Parathyroid adenoma (tissue), 2 donors: Measurements from ENCODE around the gene RHPN2.
"Not testable (repeated sequence)": the region's sequence is repeated elsewhere in the genome, so short reads cannot be mapped to it uniquely, and the experiment has no call there.

Source experiments
- H2AFZ ChIP-seq: fragments of 300-600 bp; sonication (generic); one replicate; pipeline ENCODE4 v1.7.0; 2017; ENCODE audit warnings: antibody characterized with exemption, mild to moderate bottlenecking
- H3K27ac ChIP-seq: fragments of 300-600 bp; sonication (generic); one replicate; pipeline ENCODE4 v1.7.0; 2017
- H3K27me3 ChIP-seq: fragments of 300-600 bp; sonication (generic); one replicate; pipeline ENCODE4 v1.7.0; 2017; ENCODE audit warnings: low read length; ENCODE audit not compliant: control insufficient read depth, insufficient read depth
- H3K36me3 ChIP-seq: fragments of 300-600 bp; sonication (generic); one replicate; pipeline ENCODE4 v1.7.0; 2017; ENCODE audit warnings: low read length; ENCODE audit not compliant: control insufficient read depth, insufficient read depth
- H3K4me1 ChIP-seq: fragments of 300-600 bp; sonication (generic); one replicate; pipeline ENCODE4 v1.7.0; 2017; ENCODE audit warnings: control low read depth
- H3K4me2 ChIP-seq: fragments of 300-600 bp; sonication (generic); one replicate; pipeline ENCODE4 v1.7.0; 2017; ENCODE audit warnings: low read length
- H3K4me3 ChIP-seq: fragments of 300-600 bp; sonication (generic); one replicate; pipeline ENCODE4 v1.7.0; 2017; ENCODE audit warnings: low read depth, low read length
- H3K79me2 ChIP-seq: fragments of 300-600 bp; sonication (generic); one replicate; pipeline ENCODE4 v1.7.0; 2017; ENCODE audit warnings: control low read depth
- H3K9ac ChIP-seq: fragments of 300-600 bp; sonication (generic); one replicate; pipeline ENCODE4 v1.7.0; 2017; ENCODE audit warnings: mild to moderate bottlenecking
- H3K9me3 ChIP-seq: fragments of 300-600 bp; sonication (generic); one replicate; pipeline ENCODE4 v1.7.0; 2017; ENCODE audit warnings: low read length; ENCODE audit not compliant: control insufficient read depth
- TF ChIP-seq, protein P1 (sequence below): fragments of 300-600 bp; sonication (generic); IDR thresholded peaks from one replicate; pipeline ENCODE4 v1.7.0; 2017; ENCODE audit warnings: antibody characterized with exemption, mild to moderate bottlenecking
- donor health status: primary hyperparathyroidism.

Gene RHPN2

GRCh38 chr19:32945260-32945659 lies 119.4 kb downstream of the RHPN2 start:
- peaks cover 2% of the 10 kb centered on the region for H3K79me2 ChIP-seq
- no peak overlapping the region for H3K4me2 ChIP-seq
- no peak overlapping the region for H3K27ac ChIP-seq
- H3K9me3 ChIP-seq: no peaks in the 10 kb centered on the region
- no peaks in the 10 kb centered on the region for H3K36me3 ChIP-seq
- H3K4me3 ChIP-seq: no peak overlapping the region
- peaks cover 2% of the 10 kb centered on the region for H3K4me1 ChIP-seq
- TF ChIP-seq, protein P1, sequence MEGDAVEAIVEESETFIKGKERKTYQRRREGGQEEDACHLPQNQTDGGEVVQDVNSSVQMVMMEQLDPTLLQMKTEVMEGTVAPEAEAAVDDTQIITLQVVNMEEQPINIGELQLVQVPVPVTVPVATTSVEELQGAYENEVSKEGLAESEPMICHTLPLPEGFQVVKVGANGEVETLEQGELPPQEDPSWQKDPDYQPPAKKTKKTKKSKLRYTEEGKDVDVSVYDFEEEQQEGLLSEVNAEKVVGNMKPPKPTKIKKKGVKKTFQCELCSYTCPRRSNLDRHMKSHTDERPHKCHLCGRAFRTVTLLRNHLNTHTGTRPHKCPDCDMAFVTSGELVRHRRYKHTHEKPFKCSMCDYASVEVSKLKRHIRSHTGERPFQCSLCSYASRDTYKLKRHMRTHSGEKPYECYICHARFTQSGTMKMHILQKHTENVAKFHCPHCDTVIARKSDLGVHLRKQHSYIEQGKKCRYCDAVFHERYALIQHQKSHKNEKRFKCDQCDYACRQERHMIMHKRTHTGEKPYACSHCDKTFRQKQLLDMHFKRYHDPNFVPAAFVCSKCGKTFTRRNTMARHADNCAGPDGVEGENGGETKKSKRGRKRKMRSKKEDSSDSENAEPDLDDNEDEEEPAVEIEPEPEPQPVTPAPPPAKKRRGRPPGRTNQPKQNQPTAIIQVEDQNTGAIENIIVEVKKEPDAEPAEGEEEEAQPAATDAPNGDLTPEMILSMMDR: no peak
- H3K9ac ChIP-seq: no peak overlapping the region
- no peaks in the 10 kb centered on the region for H3K27me3 ChIP-seq
- no peak overlapping the region for H2AFZ ChIP-seq

GRCh38 chr19:32941273-32941672 lies 123.4 kb downstream of the RHPN2 start:
- H3K4me1 ChIP-seq, H3K36me3 ChIP-seq, H3K9ac ChIP-seq, H3K4me3 ChIP-seq, H3K27me3 ChIP-seq, H3K9me3 ChIP-seq, H3K79me2 ChIP-seq, H3K4me2 ChIP-seq, H3K27ac ChIP-seq, H2AFZ ChIP-seq: not testable (repeated sequence)

DNA sequence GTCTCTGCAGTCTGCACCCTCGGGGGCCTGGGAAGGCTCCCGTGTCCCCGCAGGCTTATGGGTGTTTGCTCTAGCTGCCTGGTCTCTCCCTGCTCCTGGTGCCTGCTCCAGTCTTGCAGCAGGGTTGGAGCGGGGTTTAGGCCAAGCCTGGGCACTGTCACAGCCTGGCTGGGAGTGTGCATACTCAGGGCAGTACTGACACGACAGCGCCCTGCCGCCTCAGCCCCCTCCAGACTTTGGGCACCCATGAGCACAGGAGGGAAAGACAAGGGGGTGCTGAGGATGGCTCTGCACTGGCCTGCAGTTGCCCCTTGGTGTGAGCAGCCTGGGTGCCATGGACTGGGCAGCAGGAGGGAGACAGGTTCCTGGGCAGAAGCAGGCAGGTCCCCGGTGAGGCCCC lies 128.6 kb downstream of the RHPN2 start:
- Histone ChIP-seq H3K27me3 (no peaks in the 10 kb centered on the region), H3K27ac (no peak overlapping the region), H3K36me3 (no peaks in the 10 kb centered on the region), H2AFZ (no peak overlapping the region), H3K9me3 (no peaks in the 10 kb centered on the region), H3K4me3 (no peak overlapping the region), H3K4me1 (no peaks in the 10 kb centered on the region), H3K4me2 (no peak overlapping the region), H3K9ac (no peak overlapping the region), H3K79me2 (no peaks in the 10 kb centered on the region)
- TF ChIP-seq, protein P1: no peak

GRCh38 chr19:32935629-32936028 lies 129.1 kb downstream of the RHPN2 start:
- Histone ChIP-seq H3K27ac (no peak overlapping the region), H3K36me3 (no peaks in the 10 kb centered on the region), H3K79me2 (no peaks in the 10 kb centered on the region), H3K4me1 (no peaks in the 10 kb centered on the region), H3K27me3 (no peaks in the 10 kb centered on the region), H3K4me2 (no peak overlapping the region), H3K4me3 (no peak overlapping the region), H3K9ac (no peak overlapping the region), H2AFZ (no peak overlapping the region), H3K9me3 (no peaks in the 10 kb centered on the region)
- TF ChIP-seq, protein P1: no peak

- H3K4me1 ChIP-seq: no peaks in the 10 kb centered on the region
- H3K9me3 ChIP-seq: no peaks in the 10 kb centered on the region
- no peaks in the 10 kb centered on the region for H3K79me2 ChIP-seq
- H3K4me2 ChIP-seq: no peak overlapping the region
- TF ChIP-seq, protein P1: no peak
- H3K9ac ChIP-seq: no peak overlapping the region
- no peak overlapping the region for H3K4me3 ChIP-seq
- no peaks in the 10 kb centered on the region for H3K27me3 ChIP-seq
- H2AFZ ChIP-seq: no peak overlapping the region
- H3K36me3 ChIP-seq: no peaks in the 10 kb centered on the region
- H3K27ac ChIP-seq: no peak overlapping the region
Observed at GRCh38 chr19:32933571-32933970, 131.1 kb downstream of the RHPN2 start.
